GM12872 (cell line): ENCODE measurements around the gene KRT86.

Experiments
- CTCF ChIP-seq: IDR thresholded peaks from 3 replicates; pipeline ENCODE4 v1.5.1; 2011; ENCODE audit warnings: low read depth, mild to moderate bottlenecking, low read length, moderate library complexity; ENCODE audit not compliant: insufficient read depth

KRT86 gene

GRCh38 chr12:52262286-52262685, 12.2 kb upstream of the KRT86 start:
- TF ChIP-seq CTCF: no peak

- no peak for TF ChIP-seq CTCF
Observed at GRCh38 chr12:52263761-52264434, 10.5 kb upstream of the KRT86 start.

- TF ChIP-seq CTCF: no peak
Observed at GRCh38 chr12:52264435-52264825, 10.0 kb upstream of the KRT86 start.

GRCh38 chr12:52266514-52266913, 7.9 kb upstream of the KRT86 start:
- TF ChIP-seq CTCF: no peak

GRCh38 chr12:52267266-52267665, 7.2 kb upstream of the KRT86 start:
- TF ChIP-seq CTCF: no peak

GRCh38 chr12:52267699-52268098, 6.7 kb upstream of the KRT86 start:
- TF ChIP-seq CTCF: no peak

- TF ChIP-seq CTCF: no peak
Observed at GRCh38 chr12:52268212-52268611, 6.2 kb upstream of the KRT86 start.
